SHP77 treated with DMSO at 0.1 percent for 48 hours (cell line): ENCODE measurements around the gene POMZP3.
"Not testable (repeated sequence)": the region's sequence is repeated elsewhere in the genome, so short reads cannot be mapped to it uniquely, and the experiment has no call there.

Experiments
- DNase-seq: peaks from one replicate; lab custom pipeline; 2025; lab: John Stamatoyannopoulos, UW

Gene POMZP3

DNA sequence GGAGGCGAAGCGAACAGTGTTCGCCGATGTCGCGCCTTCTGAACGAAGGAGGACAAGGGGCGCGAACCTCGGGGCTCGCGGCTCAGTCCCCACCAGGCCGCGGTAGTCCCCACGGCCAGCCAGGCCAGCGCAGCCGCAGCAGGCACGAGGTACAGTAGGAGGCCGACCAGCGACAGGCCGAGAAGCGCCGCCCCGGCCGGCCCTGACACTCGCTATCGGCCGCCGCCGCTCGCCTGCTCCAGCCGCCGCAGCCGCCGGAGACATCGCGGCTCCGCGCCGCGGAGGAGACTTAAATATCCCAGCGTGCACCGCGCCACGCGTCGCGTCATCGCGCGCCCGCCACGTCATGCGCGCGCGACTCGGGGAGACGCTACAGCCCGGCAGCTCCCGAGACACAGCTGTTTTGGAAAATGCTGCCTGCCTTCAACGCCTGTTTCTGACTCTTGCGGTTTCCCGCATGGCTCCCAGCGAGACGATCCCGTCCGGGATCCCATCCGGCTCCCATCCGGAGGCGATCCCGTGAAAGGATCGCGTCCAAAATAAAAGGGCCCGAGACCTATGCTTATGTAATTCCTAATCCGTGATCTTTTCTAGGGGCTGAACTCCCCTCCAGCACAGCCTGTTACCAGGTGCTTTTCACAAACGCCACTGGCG is at the start of gene POMZP3:
Gene POMZP3 (minus strand): TSS at position 291 of the 654 bp plus-strand sequence. CDS start 1,215 bp downstream, outside the sequence.
- DNase-seq = not testable (repeated sequence)

DNA sequence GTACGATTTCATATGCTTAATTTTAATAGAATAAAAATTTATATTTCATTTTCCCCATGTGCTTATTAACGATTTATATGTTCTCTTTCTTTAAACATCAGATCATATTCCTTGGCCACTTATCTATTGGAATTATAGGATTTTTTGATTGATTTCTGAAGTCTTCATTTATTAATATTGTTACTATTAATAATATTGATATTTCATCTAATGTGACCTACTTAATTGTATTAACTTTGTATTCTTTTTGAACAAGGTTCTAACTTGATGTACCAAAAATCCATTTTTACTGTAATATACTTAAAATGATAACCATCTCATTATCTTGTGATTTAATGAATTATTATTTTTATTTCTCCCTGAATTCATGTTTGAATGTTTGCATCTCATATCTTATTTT is 48.7 kb upstream of the POMZP3 start:
- DNase-seq = not testable (repeated sequence)

DNA sequence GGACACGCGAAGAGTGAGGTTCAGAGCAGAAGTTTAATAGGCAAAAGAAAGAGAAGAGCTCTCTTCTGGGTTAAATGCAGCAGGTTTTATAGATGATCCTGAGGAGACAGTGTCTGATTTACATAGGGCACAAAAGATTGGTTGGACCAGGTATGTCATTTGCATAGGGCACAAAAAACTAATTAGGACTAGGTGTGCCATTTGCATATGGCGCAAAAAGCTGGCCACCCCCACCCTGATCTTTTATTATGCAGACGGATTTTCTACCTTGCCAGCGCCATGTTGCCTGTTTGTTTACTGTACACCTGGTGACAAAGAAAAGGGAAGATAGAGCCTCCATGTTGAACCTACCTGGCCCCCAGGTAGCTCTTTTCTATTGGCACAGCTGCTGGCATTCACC is 46.3 kb upstream of the POMZP3 start:
- DNase-seq = not testable (repeated sequence)

DNA sequence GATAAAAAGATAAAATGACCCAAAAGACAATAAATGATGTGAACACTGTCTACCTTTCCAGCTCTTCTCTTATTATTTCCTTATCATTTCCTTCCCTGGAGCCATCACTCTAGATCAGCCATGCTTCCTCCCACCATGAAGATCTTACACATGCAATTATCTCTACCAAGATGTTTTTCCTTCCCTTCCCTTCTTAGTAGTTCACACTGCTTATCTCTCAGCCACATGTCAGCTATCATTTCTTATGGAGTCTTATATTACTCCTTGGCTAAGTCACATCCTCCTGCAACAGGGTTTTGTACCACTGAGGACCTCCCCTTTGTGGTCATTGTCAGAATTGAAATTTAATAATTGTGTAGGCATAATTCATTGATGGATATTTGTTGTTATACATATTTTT is 32.1 kb upstream of the POMZP3 start:
- DNase-seq = not testable (repeated sequence)

DNA sequence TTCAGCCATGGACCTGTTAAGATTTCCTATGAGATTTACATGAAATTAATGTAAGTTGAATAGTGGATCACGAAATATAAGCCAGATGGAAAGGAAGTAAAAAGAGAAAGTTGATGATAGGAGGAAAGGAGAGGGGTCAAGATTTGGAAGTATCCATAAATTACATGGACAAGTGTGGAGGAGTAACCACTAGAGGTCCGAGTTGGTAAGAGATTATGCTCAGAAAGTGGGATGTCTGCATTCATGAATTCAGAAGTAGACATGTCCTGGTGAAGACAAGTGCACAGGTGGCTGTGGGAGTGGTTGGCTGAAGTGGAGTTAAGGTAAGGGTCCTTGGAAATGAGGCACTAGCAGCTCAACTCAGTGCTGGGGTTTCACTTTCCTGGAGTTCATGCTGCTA is 29.3 kb upstream of the POMZP3 start:
- DNase-seq = not testable (repeated sequence)

DNA sequence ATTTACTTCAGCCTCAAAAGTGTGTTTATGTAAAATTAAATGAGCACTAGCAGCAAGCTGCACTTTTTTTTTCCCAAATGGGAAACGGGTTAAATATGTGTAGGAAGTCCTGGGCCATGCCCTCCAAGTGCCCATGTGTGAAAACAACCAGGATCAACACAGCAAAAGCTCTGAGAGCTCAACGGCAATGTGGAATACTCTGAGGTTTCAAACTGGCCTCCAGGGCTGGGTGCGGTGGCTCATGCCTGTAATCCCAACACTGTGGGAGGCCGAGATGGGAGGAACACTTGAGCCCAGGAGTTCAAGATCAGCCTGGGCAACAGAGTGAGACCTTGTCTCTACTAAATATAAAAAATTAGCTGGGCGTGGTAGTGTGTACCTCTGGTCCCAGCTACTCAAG is 15.5 kb upstream of the POMZP3 start:
- DNase-seq = not testable (repeated sequence)

DNA sequence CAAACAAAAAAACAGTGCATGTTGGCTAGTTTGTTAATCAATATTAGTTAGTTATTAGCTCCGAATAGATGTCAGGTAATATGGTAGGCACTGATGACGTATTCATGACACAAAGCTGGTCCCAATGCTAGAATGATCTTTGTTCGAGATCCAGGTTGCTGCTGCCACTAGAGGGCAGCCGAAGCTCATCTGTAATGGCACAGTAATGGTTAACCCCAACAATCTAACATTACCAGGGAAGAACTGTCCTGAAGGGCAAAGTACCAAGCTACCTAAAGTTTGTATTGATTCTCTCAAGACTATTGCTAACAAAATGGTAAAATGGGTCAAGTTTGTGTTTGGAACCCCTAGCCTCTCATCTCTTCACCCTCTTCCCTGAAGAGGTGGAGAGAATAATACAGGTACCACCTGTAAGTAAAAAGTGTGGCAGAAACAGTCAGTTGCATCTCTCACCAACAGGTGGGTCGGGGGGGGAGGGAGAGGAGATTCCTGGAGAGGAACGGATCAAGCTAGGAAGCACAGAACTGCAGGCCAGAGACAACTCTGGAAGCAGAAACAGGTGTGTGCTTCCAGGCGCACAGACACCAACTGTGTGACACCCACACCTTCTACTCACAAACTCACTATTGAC is 10.1 kb upstream of the POMZP3 start:
- not testable (repeated sequence) for DNase-seq

DNA sequence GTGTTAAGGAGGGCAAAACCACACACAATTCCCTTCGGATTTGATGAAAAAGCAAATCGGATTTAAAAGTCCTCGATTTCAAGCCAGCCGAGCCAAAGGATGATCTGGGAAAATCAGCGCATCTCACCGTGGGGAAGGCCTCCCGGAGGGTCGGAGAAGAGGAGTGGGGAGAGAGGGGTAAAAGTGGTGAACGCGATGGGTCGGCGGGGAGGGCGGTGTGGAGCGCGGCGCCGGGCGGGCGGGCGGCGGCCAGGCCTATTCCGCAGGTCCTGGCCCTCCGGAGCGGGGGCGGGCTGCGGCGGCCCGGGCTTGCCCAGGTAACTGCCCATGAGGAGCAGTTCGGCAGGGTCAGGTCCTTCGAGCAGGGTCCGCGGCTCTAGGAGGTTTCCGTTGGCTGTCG is 498 bp downstream of the POMZP3 start:
- not testable (repeated sequence) for DNase-seq

DNA sequence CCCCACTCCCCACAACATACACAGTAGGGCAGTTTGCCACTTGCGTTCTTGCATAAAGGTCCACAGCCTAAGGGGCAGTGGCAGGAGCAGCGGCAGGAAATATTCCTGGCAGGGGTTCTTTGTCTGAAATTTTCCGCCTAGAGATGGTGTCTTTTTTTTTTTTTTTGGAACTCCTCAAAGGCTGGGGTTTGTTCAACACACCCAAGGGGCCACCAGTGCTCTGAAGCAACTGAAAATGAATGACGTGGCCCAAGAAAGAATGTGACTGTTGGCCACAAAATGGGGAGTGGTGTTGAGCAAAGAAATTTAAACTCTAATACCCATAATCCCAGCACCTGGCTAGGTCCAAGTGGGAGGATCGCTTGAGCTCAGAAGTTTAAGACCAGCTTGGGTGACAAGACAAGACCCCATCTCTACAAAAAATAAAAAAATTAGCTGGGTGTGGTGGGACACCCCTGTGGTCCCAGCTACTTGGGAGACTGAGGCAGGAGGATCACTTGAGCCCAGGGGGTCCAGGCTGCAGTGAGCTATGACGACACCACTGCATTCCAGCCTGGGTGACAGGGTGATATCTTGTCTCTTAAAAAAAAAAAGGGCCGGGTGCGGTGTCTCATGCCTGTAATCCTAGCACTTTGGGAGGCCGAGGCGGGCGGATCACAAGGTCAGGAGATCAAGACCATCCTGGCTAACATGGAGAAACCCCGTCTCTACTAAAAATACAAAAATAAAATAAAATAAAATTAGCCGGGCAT is 7.5 kb downstream of the POMZP3 start:
- DNase-seq = not testable (repeated sequence)

DNA sequence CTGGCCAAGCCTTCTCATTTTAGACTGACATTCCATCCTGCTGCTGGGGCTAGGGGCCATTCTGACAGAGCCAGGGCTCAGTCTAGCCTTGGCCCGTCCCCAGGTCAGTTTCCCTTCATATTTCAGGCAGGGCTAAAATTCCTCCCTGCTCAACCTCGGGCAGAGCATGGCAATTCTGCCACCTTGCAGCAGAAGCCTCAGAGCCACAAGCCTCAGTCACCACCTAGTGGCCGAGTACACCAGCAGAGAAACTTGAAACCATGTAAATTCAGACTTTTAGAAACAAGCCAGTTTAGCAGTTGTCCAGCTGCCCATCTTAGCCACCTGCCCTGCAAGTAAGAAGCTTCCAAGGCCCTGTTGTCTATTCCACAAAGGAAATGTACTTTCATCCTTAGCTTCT is 13.3 kb downstream of the POMZP3 start:
- DNase-seq = not testable (repeated sequence)

DNA sequence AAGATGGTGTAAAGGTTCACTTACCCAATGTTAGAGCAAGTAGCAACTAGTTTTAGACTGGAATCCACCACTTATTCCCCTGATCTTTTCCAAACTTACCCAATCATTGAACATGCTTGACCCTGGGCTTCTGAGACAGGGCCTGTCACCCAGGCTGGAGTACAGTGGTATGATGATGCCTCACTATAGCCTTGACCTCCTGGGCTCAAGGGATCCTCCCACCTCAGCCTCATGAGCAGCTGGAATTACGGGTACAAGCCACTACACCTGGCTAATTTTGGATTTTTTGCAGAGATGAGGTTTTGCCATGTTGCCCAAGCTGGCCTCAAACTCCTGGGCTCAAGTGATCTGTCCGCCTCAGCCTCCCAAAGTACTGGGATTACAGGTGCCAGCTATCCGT is 14.8 kb downstream of the POMZP3 start:
- DNase-seq = not testable (repeated sequence)

DNA sequence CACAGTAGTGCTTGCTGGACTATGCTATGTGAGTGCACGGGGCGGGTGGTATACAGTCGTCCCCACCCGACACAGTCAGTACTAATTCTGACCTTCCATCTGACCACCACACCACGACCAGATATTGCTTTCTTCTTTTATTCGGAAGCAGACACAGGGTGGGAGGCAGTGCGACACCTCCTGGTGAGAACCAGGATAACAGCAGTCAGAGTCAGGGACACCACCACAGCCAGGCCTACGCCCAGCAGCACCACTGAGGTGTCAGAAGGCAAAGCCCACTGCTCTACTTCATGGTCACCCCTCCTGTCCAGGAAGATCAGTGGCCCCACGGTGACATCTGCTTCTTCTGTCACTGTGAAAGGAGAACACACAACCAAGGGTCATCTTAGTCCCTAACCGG is 17.2 kb downstream of the POMZP3 start:
- DNase-seq = not testable (repeated sequence)

DNA sequence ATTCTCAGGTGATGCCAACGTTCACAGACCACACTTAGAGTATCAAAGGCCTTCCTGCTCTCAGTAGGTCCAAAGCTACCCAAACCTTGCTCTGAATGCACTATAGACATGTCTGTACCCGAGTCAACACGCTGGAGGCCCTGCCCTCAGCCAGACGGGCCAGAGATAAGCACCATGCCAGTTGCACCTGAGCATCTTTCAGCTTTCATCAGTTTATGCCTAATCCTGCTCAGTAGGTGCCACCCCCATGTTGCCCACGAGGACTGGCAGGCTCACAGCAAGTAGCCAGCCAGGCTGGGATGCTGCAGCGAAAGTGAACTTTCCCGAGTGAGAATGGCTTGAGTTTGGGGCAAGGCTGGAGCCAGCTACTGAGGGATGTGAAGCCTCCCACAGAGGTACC is 18.6 kb downstream of the POMZP3 start:
- not testable (repeated sequence) for DNase-seq

DNA sequence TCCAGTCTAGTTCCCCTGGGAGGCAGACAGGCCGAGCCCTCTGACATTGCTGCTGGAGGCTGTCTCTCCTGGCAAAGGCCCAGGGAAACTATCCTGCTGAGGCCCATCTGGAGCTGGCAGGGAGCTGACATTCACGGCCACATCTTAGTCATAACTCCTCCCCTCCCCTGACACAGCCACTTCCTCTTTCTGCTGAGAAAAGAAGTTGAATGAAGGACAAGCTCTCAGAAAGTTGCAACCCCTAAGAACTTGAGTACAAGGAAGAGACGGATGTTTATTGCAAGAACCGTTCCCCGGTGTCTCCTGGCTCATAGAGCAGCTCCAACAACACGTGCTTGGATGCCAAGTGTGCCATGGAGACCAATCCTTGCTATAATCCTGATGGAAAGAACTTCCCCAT is 21.1 kb downstream of the POMZP3 start:
- DNase-seq = not testable (repeated sequence)

DNA sequence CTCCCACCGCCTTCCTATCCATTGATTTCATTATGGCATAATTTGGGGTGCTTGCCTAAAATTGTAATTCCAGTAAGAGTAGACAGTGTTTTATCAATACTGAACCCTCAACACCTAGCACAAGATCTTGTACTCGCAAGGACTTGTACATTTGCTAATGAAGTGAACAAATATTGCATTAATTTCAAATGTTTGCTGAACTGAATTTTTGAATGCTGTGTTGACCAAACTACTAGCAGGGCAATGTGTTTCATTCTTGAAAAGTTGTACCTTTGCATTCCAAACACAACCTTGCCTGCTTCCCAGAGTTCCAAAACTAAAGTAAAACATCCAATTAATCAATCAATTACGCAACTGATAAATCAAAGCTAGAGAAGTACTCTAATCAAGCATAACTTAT is 26.4 kb downstream of the POMZP3 start:
- DNase-seq = not testable (repeated sequence)

DNA sequence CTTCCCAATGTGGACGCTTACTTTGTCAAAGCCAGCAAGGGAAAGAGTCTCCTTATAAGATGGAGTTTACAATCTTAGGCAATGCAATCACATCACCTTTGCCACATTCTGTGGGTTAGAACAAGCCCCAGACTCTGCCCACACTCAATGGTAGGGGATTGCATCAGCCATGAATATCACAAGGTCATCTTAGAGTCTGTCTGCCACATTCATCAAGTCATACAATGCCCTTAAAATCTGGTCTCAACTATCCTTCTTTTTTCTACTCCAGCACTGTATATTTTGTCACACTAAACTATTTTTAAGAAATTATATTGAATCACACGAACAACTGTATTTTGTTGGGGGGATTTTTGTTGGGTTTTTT is 27.0 kb downstream of the POMZP3 start:
- DNase-seq = not testable (repeated sequence)

DNA sequence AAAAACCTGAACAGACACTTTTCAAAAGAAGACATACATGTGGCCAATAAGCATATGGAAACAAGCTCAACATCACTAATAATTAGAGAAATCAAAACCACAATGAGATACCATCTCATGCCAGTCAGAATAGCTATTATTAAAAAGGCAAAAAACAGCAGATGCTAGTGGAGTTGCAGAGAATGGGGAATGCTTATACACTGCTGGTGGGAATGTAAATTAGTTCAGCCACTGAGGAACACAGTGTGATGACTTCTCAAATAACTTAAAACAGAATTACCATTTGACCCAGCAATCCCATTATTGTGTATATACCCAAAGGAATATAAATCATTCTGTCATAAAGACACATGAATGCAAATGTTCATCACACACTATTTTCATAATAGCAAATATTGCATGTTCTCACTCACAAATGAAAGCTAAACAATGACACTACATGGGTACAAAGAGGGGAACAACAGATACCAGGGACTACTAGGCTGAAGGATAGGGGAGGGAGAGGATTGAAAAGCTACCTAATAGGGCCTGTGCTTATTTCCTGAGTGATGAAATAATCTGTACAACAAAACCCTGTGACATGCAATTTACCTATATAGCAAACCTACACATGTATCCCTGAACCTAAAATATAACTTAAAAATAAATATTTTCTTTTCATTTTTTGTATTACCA is 28.4 kb downstream of the POMZP3 start:
- DNase-seq = not testable (repeated sequence)

DNA sequence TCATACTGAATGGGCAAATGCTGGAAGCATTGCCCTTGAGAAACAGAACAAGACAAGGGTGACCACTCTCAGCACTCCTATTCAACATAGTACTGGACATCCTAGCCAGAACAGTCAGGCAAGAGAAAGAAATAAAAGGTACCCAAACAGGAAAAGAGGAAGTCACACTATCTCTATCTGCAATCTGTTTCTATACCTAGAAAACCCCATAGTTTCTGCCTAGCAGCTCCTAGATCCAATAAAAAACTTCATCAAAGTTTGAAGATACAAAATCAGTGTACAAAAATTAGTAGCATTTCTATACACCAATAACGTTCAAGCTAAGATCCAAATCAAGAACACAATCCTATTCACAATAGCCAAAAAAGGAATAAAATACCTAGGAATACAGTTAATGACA is 29.8 kb downstream of the POMZP3 start:
- not testable (repeated sequence) for DNase-seq

DNA sequence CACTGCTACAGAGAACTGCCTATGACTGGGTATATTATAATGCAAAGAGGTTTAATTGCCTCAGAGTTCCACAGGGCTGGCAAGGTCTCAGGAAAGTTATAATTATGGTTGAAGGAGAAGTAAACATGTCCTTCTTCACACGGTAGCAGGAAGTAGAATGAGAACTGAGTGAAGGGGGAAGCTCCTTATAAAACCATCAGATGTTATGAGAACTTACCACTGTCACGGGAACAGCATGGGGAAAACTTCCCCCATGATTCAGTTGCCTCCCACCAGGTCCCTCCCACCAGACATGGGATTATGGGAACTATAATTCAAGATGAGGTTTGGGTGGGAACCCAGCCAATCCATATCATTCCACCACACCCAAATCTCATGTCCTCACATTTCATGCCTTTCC is 34.4 kb downstream of the POMZP3 start:
- DNase-seq = not testable (repeated sequence)

DNA sequence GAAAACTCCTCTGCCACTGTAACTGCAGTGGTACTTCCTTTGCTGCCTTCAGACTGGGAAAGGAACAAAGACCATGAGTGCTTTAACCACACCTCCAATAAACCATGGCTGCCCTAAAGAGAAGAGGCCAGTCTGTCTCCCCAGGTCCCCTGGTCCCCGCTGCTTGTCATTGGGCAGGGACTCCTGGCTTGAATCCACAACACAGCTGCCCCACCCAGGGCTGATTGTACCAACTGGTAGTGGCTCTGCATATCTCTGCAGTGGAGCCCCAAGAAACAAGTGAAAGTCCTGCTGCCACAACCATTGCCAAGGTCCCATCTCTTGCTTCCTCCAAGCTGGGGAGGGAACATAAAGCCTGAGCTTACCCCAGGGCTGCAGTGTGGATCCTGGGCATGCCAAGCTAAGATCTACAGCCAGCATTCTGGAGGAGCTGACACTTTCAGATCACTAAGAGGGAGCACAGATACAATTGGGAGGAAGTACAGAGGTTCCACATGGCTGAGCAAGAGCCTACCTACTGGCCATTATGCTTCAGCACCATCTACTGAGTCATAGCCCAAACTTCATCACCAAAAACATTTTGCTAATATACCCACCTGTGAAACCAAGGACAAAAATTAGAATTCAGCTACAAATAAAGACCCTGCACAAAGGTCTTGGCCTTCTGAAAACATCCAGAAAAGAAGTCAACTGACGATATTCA is 35.3 kb downstream of the POMZP3 start:
- DNase-seq = not testable (repeated sequence)

DNA sequence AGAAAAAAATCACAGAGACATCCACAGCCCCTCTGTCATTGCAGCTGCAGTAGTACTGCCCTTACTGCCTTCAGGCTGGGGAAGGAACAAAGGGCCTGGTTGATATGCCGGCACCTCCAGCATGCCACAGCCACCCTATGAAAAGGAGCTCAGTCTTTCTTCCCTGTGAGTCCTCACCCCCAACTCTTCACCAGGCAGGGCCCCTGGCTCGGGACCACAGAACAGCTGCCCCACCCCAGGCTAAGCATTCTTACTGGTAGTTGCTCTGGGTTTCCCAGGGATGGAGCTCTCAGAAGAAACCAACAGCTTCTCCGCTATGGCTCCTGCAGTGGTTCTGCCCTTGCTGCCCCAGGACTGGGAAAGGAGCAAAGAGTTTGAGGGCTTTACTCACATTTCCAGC is 36.0 kb downstream of the POMZP3 start:
- not testable (repeated sequence) for DNase-seq

DNA sequence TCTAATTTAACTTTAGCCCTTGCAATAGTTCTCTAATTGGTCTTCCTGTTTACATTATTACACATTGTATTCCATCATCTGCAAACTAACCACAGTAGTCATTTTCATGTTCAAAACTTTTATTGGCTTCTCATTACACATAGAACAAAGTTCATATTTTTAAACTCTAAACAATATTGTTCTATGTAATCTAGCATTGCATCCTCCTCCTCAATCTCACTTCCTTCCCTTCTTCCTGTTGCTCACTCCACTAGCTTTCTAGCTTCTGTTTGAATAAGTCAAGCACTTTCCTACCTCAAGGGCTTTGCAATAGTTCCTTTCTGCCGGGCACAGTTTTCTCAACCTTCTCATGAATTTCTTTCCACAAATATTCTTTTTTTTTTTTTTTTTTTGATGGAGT is 38.5 kb downstream of the POMZP3 start:
- not testable (repeated sequence) for DNase-seq
